Choroid plexus epithelial cell (primary cell): ENCODE results near the gene KIF20B.
"Not testable (repeated sequence)": the region's sequence is repeated elsewhere in the genome, so short reads cannot be mapped to it uniquely, and the experiment has no call there.

Source experiments
- DNase-seq: peaks from one replicate; pipeline ENCODE4 v3.0.0-alpha.2; 2010; ENCODE audit warnings: low read depth
- H3K4me3 ChIP-seq: 2 replicates; pipeline ENCODE4 v1.5.1; 2011; ENCODE audit warnings: low read depth, mild to moderate bottlenecking, control low read depth, low read length, moderate library complexity
- TF ChIP-seq, protein P1 (sequence below): conservative IDR thresholded peaks from 2 replicates; pipeline ENCODE4 v1.5.1; 2011; ENCODE audit warnings: low read depth, mild to moderate bottlenecking, control low read depth, inconsistent platforms, low read length, moderate library complexity

Gene KIF20B

GRCh38 chr10:89809766-89810165 is 108.4 kb downstream of the KIF20B start:
- no peak for DNase-seq
- TF ChIP-seq, protein P1, sequence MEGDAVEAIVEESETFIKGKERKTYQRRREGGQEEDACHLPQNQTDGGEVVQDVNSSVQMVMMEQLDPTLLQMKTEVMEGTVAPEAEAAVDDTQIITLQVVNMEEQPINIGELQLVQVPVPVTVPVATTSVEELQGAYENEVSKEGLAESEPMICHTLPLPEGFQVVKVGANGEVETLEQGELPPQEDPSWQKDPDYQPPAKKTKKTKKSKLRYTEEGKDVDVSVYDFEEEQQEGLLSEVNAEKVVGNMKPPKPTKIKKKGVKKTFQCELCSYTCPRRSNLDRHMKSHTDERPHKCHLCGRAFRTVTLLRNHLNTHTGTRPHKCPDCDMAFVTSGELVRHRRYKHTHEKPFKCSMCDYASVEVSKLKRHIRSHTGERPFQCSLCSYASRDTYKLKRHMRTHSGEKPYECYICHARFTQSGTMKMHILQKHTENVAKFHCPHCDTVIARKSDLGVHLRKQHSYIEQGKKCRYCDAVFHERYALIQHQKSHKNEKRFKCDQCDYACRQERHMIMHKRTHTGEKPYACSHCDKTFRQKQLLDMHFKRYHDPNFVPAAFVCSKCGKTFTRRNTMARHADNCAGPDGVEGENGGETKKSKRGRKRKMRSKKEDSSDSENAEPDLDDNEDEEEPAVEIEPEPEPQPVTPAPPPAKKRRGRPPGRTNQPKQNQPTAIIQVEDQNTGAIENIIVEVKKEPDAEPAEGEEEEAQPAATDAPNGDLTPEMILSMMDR = no peak
- no peak overlapping the region for H3K4me3 ChIP-seq

DNA sequence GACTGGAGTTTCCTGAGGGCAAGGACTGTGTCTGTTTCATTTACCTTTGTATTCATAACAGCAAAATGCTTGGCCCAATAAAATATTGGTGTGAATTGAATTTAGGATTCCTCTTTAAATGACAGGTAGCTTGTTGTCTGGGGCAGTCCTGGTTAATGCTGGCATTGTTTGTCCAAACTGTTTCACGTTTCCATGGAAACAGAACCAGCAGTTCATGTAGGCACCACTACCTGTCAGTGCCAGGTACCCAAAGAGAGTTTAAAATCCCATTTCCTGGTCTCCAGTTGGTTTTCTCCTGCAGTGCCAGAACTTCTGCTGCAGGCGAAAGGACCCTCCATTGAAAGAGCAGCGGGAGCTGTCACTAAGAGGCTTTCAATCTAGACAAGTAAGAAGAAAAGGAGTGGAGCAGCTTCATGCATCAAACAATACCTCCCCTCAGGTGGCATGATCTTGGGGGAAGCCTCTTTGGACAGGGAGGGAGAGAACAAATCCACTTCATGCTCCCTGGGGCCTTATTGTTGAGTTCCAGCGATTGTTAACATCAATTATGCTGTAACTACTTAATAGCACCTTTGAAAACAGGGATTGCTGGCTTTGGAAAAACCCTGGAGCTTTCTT is 109.6 kb downstream of the KIF20B start:
- H3K4me3 ChIP-seq = no peak overlapping the region
- TF ChIP-seq, protein P1 = no peak
- DNase-seq = no peak

DNA sequence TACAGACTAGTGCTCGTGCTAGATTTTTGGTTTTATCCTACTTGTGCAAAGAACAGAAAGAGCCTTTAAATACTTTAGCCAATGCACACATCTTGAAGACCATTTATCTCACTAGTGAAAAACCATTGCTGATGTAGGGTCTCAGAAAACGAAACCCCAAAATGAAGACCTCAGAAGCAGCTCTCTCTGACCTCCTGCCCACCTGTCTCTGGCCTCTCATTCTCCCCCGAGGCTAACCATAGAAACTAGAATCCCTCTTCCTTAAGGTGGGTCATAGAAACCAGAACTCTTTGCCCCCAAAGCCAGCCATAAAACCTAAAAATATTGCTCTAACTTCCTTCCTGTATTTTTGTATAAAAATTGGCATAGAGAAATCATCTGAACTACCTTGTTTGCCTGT is 112.2 kb downstream of the KIF20B start:
- no peak overlapping the region for H3K4me3 ChIP-seq
- TF ChIP-seq, protein P1 = no peak
- DNase-seq = no peak

- no peak for DNase-seq
- TF ChIP-seq, protein P1 = no peak
- H3K4me3 ChIP-seq = no peak overlapping the region
These were observed 112.9 kb downstream of the KIF20B start for GRCh38 chr10:89814278-89814677.

- H3K4me3 ChIP-seq = no peak overlapping the region
- DNase-seq = no peak
- TF ChIP-seq, protein P1 = no peak
These were observed 113.9 kb downstream of the KIF20B start for GRCh38 chr10:89815049-89815853.

GRCh38 chr10:89819008-89819407 is 117.6 kb downstream of the KIF20B start:
- H3K4me3 ChIP-seq, DNase-seq: not testable (repeated sequence)
